DMS114 treated with DMSO at 0.1 percent for 48 hours (cell line): ENCODE measurements around the gene CUX1.
"Not testable (repeated sequence)": the region's sequence is repeated elsewhere in the genome, so short reads cannot be mapped to it uniquely, and the experiment has no call there.

Experiments used
- DNase-seq: peaks from one replicate; lab custom pipeline; 2025; ENCODE audit not compliant: unreplicated experiment; lab: John Stamatoyannopoulos, UW

CUX1 gene

DNA sequence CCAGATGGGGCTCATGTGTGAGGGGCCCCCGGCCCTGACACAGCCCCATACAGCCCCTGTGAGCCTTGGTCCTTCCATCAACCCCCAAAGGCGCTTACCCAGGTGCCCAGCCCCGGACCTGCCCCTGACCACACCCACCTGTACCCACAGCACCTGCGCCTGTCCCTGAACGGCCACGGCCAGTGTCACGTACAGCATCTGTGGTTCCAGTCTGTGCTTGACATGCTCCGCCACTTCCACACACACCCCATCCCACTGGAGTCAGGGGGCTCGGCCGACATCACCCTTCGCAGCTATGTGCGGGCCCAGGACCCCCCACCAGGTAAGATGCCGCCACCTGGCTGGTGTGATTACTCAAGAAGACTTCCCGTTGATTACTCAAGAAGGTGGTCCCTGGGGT is 502.8 kb downstream of the CUX1 start:
- no peak for DNase-seq

DNA sequence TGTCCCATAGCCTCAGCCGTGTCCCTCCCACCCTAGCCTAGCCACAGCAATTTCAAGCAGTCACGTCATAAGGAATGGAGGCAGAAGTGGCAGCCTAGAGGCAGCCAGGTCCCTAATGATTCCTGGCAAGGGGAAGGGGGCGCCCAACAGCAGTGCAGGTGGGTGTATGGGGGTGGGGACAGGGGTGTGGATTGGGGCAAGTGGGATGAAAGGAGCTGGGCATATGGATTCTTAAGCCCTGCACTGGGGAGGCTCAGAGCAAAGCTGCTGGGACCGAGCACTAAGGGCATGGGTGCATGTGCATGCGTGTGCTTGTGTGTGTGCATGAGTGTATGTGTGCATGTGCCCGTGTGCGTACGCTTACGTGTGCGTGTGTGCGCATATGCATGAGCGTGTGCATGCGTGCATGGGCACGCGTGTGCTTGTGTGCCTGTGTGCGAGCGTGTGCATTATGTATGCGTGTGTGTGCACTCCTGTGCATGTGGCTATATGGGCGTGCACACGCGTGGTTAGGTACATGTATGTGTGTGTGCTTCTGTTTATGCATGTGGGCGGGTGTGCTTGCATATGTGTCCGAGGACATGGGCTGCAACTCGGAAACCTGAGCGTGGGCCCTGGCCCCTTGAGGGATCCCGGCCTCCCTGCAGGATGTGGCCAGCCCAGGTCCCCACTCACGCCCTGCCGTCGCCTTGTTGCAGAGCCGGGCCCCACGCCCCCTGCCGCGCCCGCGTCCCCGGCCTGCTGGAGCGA is 503.4 kb downstream of the CUX1 start:
- no peak for DNase-seq

GRCh38 chr7:102321351-102322201 is 504.1 kb downstream of the CUX1 start:
- DNase-seq = no peak

- DNase-seq = no peak
Observed at GRCh38 chr7:102322202-102322715, 504.8 kb downstream of the CUX1 start.

DNA sequence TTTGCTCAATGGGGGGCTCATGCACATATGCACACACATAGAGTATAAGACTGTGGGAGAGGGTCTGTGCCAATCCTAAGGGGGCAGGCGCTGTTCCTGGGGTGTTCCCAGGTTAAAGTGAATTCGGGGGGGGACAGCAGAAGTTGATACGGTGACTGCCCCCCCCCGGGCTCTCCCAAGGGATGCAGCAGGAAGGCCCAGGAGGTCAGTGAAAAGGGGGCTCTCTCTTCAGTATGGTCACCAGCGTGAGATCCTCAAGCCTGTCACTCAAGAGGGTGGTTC is 506.4 kb downstream of the CUX1 start:
- DNase-seq = no peak

GRCh38 chr7:102325106-102325505 is 507.7 kb downstream of the CUX1 start:
- not testable (repeated sequence) for DNase-seq

GRCh38 chr7:102326157-102326889 is 508.9 kb downstream of the CUX1 start:
- no peak for DNase-seq

DNA sequence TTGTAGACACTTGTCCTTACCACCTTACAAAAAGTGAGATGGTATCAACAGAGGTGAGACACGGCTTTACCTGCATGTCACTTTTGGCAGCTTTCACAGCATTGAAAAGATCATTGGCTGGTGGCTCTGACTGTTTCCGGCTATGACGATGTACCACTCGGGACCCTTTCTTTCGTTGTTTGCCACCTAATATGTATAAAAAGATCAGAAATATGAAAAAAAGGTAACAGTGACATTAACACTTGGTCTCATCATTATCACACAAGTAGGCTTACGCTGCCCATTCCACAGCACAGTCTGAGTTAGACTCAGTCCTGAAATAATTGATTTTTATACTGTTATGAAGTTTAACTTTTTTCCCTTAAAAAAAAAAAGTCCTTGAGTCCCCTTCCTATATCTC is 509.8 kb downstream of the CUX1 start:
- not testable (repeated sequence) for DNase-seq

GRCh38 chr7:102328863-102329262 is 511.4 kb downstream of the CUX1 start:
- not testable (repeated sequence) for DNase-seq

DNA sequence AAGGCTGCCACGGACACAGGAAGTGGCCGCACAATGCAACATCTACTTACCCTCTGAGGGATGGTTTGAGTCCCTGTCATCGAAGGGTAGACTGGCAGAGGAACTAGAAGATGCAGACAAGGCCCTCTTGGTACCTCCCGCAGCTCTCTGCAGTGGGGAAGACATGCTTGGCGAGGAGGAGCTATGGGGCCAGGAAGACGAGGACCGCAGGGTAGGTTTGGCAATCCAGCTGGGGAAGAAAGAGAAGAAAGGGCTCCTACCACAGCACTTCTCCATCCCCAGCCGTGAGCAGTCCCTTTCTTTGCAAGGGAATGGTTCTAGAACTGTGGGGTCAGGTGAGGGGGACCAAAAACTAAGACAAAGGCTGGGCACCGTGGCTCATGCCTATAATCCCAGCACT is 511.9 kb downstream of the CUX1 start:
- DNase-seq = not testable (repeated sequence)

DNA sequence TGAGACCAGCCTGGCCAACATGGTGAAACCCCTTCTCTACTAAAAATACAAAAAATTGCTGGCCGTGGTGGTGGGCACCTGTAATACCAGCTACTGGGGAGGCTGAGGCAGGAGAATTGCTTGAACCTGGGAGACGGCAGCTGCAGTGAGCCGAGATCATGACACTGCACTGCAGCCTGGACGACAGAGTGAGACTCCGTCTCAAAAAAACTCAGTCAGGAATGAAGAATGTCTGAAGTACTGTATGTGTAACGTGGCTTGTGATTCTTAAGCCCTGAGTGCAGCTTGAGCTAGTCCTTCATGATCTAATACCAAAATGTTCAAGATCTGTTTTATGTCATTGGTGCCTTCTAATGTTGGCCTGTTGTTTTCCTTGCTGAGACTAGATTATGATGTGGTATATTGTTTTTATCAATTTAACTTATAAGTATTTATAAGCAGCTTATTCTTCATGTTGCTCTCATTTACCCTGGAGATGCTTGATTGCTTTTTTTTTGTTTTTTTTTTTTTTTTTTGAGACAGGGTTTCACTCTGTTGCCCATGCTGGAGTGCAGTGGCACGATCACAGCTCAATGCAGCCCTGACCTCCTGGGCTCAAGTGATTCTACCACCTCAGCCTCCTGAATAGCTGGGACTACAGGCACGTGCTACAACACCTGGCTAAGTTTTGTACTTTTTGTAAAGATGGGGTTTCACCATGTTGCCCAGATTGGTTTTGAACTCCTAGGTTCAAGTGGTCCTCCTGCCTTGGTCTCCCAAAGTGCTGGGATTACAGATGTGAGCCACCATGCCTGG is 513.4 kb downstream of the CUX1 start:
- not testable (repeated sequence) for DNase-seq
